Hematopoietic multipotent progenitor cell treated with erythropoietin and hydrocortisone succinate and interleukin-3 and kit ligand, for 8 days (in vitro differentiated cells): ENCODE measurements around the gene CDK8.
A peak's percentile ranks its signal among the peaks of the same experiment; 100 is the strongest.

Experiments used
- DNase-seq: peaks from one replicate; pipeline ENCODE4 v3.0.0-alpha.2; 2015

The CDK8 gene

DNA sequence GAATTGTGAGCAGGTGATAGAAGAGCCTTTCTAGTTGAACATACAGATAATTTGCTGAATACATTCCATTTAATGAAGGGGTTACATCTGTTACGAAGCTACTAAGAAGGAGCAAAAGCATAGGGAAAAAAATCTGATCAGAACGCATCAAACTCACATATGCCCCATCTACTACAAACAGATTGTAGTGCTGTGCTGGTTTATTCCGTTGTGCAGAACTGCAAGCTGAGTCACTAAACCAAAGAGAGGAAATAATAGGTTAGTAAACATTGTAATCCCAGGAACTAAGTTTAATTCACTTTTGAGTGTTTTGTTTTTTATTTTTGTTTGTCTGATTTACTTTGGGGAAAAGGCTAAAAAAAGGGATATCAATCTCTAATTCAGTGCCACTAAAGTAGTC is 136.3 kb downstream of the CDK8 start:
- DNase-seq: no peak

DNA sequence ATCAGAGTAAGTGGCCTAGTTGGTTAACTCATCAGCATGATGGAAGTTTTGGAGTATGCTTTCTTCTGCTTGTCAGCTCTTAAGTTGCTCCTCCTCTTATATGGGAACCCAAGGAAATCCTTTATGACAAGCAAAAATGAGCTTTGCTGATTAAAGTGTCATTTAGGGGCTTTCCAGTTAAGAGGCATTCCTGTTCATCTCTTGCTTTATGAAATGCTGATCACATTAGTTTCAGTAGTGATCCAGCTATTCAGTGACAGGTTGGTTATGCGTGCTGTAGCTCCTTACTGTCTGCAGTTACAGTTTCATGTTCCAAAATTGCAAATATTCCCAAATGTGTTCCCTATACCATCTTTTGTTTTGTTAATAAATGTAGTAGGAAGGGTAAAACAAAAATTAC is 146.6 kb downstream of the CDK8 start:
- DNase-seq: no peak

DNA sequence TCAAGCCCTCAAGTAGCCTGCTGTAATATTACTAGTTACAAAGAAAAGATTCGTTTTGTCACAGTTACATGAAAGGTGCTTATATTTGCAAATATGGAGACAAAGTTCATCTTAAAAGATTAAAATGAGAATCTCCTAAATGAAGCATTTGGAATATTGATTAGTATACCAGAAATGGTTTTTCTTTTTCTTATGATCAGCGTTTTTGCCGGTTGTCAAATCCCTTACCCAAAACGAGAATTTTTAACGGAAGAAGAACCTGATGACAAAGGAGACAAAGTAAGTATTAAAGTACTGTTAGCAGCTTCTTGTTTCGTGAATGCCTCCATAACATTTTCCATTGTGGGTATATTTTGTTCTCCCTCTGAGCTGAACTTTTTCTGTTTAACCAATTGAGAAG is 147.1 kb downstream of the CDK8 start:
- DNase-seq: no peak

DNA sequence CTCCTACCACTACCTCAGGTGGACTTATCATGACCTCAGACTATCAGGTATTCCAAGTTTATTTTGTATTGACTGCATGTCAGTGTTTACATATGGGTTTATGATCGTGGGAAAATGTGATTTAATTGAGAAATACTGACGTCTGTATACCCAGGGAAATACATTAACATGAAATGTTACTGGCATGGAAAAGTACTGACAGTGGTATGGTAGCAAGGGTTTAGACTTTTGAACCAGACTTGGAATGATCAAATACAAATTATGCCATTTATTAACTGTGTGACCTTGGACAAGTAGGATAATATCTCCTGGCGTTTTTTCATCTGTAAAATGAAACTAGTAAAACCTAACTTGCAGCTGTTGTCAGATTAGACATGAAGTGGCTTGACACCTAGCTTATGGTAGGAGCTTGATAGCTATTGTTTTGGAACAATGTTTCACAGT is 147.7 kb downstream of the CDK8 start:
- no peak for DNase-seq

DNA sequence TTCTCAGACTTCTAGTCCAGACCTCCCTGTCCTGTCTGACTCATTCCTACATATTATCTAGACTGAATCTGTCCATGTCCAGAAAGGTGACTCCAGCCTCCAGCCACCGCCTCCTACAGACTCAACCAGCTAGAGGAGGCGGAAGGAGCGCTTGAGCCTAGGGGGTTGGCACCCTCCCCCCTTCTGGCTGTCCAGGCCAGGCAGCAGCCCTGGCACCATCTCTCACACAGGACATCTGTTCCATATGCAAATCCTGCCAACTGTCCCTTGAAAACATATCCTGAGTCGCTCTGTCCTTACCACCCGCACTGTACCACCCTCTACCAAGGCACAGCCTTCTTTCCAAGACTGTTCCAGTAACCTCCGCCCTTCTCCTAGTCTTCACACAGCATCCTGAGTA is 152.9 kb downstream of the CDK8 start:
- DNase-seq: no peak

DNA sequence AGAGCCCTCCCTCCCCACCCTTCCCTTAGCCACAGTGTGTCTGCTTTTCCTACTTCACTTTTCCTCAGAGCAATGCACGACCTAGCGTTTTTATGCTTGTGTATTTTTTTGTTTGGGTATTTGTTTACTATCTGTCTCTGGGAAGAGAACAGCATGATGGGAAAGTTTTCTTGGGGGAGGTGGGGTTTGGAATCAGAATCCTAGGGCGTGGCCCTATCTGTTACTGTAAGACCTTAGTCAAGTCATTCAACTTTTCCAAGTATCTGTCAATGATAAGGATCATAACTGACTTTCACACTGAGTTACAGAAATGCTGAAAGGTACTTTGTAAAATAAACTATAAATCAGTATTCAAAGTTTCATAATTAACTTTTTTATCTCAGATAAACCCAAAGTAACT is 157.3 kb downstream of the CDK8 start:
- peak; percentile 78 for DNase-seq

DNA sequence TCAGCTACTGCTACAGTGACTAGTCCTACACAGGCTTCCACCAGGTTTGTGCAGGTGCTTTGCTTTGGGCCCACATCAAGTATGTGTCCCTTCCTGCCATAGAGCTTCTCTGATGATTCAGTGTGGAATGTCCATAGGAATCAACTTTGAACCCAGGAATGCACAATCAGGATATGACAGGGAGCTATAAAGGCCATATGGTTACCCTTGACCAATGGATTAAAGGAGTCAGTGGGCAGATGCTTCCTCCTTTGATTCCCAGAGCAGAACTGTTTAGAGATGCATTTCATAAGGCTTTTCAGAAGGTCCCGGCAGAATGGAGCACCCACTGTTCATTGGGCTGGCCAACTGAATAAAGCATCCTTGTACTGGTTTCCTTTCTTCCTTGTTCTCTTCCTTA is 158.3 kb downstream of the CDK8 start:
- DNase-seq: no peak

DNA sequence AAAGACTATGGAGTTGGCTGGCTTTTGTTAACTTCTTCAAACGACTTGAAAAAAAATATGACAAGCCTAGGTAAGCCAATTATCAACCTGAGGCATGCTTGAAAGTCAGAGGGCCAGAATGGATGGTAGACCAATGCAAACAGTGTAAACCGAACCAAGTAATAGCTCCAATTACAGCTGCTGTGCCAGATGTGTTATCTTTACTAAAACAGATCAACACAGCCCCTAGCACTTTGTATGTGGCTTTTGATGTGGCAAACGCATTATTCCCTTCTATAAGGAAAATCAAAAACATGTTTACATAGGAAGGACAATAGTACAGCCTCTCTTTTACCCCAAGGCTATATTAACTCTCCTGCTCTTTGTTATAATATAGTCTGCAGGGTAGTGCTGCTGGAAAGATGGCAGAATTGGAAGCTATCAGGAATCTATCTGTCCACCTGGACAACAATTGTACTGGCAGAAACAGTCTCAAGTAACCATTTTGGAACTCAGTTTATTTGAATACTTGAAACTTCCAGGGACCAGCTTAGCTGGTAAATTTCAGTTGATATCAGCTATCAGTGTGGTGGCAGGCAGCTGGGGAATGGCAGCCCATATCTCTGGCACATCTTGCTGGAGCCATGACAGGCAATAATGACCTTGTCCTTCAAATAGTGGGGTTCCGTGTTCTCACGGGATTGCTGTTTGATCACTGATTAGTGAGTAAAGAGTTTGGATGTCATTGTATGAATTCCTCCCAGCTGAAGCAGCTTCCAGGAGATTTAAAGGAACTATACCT is 159.2 kb downstream of the CDK8 start:
- DNase-seq: peak; percentile 94

DNA sequence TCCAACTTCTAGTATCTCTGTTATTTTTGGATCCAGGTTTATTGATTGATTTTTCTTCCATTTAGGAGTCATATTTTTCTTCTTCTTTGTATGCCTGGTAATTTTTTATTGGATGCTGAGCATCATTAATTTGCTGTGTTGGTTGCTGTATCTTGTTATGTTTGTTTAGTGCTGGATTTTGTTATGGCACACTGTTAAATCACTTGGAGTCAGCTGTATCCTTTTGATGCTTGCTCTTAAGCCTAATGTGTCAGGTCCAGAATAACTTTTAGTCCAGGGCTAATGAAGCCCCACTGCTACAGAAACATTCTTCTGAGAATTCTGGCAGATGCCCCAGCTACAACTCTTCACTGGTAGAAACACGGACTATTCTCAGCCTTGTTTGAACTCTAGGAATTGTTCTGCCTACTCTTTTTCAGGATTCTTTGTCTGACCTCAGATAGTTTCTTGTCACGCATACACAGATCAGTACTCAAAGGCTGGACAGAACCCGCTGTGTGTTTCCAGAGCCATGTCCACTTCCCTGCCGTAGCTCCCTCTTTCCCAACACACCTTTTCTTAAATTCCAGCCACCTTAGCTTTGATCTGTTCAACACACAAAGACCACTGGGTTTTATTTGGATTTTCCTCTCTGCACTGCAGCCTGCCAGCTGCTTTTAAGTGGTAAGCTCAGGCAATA is 166.5 kb downstream of the CDK8 start:
- DNase-seq: no peak

DNA sequence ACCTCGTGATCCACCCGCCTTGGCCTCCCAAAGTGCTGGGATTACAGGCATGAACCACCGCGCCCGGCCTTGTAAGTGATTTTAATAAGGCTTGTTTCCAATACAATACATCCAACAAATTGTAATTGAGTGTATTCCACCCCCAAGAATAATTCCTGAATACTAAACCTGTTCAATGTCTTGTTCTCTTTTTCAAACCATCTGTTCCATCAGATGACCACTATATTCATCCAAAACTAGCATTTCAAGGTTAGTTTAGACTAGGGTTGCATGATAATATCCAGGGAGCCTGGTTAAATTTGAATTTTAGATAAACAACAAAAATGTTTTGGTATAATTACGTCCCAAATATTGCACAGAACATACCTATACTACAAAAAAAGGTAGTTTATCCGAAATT is 168.1 kb downstream of the CDK8 start:
- DNase-seq: no peak

DNA sequence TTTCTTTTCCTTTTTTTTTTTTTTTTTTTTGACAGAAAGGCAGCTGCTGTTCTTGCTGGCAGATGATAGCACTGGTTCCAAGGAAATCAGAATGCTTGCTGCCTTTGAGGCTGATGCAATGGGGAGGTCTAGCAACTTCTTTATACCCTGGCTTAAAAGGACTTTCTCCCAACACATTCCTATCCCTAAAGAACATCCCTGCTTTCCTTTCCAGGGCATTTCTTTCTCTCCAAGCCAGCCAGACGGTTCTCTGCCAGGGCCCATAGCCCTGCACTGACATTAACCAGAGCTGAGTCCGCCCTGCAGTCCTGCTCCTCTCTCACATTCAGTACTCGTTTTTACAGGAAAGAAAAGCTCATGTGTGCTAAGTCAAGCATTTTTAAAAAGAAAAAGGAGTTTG is 169.7 kb downstream of the CDK8 start:
- no peak for DNase-seq

DNA sequence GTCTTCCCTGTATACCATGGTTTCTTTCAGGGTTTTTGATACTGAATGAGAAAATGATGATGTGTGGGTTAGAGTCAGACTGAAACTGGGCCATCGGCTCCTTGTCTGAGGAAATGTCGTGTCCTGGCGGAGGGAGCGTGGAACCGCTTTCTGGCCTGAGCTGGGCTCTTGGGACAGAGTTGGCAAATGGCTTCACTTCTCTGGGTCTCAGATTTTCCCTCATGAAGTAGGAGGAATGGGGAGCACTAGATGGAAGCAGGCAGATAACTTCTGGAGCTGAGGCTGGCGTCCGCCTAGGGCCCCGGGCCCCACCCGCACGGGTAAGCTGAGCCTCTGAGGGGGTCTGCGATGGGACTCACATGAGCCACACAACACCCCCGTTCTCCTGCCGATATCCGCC is 170.3 kb downstream of the CDK8 start:
- no peak for DNase-seq

DNA sequence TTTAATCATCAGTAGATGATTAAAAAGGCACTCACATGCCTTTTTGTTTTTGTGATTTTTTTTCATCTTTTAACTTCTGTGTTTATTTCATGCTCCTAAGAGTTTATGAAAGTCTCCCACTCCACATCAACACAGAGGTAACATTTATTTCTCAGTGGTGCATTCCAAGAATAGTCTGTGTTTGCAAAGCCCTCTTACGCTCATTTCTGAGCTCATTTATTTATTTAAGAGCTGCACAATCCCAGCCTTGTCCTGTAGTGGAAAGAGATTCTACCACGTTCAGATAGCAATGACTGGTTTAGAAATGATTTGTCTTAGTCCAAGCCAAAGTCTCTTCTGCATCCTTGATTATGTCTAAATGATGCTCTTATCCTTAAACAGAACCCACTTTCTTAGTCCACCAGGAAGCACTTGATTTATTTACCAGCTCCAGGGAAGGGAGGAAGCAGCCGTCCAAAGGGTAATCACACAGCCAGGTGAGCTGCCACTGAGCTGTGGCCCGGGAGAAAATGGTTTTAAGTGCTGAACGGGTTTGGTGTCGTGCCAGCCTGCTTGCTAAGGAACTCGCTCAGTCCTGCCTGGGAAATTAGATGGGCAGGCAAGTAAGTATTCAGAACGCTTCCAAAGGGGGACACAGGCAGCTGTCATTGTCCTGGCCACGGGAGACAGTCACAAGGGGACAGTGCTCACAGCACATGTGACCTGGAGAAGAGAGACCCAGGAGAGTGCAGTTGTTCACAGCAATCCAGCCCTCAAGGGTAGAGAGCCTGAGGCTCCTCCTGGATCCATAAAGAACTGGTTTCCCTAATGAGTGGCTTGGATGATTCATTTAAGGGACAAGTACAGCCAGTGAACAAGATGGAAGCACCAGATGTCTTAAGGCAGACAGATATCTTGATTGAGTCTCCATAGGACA is 171.8 kb downstream of the CDK8 start:
- no peak for DNase-seq

DNA sequence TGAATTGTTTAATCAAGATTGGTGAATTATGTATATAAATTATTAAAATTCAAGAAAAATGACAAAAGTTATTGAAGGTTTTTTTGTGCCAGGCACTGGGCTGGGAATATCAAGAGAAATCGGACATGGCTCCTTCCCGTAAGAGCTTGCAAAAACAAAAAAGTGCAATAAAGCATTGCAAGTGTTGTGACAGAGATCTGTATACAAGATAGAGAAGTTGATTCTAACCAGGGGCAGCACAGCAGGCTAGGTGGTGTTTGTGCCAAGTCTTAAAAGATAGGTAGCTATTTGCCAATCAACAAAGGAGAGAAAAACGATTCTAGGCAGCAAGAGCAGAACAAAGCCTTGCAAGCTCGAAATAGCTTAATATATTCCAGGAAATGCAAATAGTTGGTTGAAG is 179.8 kb downstream of the CDK8 start:
- peak; percentile 31 for DNase-seq

DNA sequence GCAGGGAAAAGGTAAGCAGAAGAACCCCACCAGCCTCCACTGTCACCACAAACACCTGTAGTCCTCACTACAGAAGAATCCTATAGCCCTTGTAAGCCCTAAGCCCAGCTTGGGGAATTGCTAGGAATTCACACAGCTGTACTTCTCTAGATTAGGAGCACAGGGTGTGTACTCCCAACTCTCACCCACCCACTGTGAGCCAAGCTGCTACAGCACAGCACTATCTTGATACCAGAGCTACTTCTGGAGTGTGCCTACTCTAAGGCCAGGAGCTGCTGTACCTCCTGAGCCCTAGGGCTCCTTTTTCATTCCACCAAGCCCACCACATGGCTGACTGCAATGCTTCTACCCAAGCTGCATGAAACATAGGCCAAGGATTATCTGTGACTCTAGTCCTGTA is 181.2 kb downstream of the CDK8 start:
- DNase-seq: peak; percentile 91

DNA sequence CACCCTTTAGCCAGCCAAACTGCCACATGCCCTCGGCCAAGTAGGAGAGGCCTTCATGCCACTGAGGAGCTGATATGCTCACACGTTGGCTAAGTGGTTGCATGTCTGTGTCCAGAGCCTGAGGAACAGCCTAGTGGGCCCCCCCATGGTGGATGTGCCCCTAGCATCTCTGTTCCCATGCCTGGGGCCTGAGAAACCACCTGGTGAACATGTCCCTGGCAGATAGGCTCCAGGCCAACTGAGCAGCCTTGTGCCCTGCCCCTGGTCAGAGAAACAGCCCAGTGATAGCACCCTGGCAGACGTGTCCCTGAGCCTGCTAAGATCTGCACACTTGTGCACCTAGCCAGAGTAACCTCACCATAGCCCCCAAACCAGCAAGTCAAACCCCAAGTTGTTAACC is 181.7 kb downstream of the CDK8 start:
- peak; percentile 92 for DNase-seq

DNA sequence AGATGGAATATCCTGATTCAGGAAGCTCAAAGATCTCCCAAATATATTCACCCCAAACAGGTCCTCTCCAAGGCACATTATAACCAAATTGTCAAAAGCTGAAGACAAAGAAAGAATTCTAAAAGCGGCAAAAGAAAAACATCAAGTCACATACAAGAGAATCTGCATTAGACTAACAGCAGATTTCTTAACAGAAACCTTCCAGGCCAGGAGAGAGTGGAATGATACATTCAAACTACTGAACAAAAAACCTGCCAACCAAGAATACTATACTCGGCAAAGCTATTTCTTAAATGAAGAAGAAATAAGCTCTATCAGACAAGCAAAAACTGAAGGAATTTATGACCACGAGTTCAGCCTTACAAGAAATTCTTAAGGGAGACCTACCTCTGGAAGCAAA is 183.0 kb downstream of the CDK8 start:
- peak; percentile 7 for DNase-seq

DNA sequence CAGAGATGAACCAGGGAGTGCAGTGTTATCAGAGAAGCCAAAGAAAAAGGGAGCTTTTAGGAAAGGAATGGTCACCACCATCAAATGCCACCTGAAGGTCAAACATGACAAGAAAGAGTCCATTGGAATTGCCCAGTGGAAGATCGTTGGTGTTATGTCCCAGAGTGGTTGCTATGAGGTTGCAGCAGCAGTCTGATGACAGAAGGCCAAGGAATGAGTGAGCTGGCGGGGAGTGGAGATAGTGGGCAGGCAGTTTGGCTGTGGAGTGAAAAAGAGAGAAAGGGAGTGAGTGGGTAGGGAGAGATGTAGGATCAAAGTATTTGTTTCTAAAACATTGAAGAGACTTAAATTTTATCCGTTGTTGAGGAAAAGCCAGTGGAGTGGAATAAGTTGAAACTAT is 186.2 kb downstream of the CDK8 start:
- DNase-seq: no peak

DNA sequence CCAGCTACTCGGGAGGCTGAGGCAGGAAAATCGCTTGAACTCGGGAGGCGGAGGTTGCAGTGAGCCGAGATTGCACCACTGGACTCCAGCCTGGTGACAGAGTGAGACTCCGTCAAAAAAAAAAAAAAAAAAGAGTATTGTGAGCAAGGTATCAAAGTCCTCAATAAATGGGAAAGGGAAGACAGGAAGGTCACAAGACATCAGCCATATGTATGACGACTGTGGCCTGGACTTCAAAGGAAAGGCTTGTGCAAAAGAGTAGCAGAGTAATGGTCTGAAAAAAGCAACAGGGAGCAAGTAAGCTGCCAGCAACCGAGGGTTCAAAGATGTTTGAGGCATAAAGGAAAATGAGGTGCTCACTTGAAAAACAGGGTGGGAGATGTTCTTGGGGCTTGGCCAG is 187.5 kb downstream of the CDK8 start:
- no peak for DNase-seq

DNA sequence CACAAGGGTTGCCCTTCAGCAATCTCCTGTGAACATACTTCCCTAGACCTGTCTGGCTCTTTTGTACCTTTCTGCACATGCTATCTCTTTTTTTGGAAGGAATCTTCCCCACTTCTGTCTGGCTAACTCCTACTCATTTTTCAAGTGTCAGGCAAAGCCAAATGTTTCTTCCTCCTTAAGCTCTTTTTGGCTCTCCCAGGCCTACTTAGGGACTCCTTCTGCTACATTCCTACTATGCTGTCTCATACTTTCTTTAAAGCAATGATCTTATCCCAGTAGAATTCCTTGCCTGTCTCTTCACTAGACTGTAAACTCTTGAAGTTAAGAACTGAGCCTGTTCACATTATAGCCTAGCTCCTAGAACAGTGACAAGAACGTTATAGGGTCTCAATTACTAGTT is 188.6 kb downstream of the CDK8 start:
- no peak for DNase-seq

DNA sequence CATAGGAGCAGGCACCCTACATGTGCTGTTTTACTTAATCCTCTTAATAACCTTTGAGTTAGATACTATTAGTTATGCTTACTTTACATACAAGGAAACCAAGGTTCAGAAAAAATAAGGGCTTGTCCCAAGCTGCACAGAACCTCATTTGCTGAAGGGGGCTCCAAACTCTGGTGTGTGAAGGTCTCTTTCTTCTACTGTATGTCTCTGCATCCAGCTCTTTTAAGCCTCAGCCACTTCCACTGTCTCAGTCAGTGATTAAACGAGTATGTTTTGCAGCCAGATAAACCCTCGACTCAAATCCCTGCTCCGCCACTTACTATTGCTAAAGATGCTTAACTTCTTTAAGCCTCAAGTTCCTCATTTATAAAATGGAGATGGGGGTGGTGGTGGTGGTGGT is 191.2 kb downstream of the CDK8 start:
- no peak for DNase-seq

DNA sequence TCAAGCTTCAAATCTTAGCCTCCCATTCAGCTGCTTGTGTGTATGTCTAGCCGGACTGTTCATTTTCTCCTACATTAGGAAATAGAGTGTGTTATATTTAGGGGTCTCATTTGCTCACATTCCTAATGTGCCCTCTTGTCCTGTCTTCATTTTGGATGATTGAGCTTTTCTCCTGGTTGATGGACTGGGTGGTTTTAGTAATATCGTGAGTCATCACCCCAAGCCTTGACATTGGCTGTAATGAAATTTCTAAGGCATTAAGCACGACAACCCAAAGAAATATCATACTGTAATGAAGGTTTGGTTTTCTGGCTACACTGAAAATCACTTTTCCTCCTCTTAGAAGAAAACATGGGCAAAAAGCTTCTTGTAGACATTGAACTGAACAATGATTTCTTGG is 192.8 kb downstream of the CDK8 start:
- DNase-seq: no peak

DNA sequence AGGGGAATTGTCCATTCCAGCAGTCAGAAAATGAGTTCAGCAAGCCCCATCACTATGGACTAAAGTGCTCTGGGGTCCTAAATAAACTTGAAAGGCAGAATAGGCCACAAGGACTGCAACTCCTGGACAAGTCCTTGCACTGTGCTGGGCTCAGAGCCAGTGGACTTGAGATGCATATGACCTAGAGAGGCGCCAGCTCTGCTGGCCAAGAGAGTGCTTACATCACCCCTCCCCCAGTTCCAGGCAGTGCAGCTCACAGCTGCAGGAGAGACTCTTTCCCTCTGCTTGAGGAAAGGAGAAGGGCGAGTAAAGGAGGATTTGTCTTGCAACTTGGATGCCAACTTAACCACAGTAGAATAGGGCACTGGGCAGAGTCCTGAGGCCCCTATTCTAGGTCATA is 194.1 kb downstream of the CDK8 start:
- no peak for DNase-seq
